GM13976 (cell line): ENCODE results near the gene PXDN.

Experiments
- DNase-seq: peaks from one replicate; pipeline ENCODE4 v3.0.0; 2012; ENCODE audit warnings: low spot score
- in situ Hi-C: fragments of 300-500 bp; cut with MboI; formaldehyde crosslinking; loops from one replicate; pipeline ENCODE4 v1.12.0; 2022; ENCODE audit warnings: low sequenced_read_pairs, mixed read lengths, inconsistent platforms; ENCODE audit not compliant: unreplicated experiment
- TF ChIP-seq, protein P1 (sequence below): IDR thresholded peaks from 2 replicates; pipeline ENCODE4 v1.5.1; 2012; ENCODE audit warnings: borderline replicate concordance, mild to moderate bottlenecking; ENCODE audit not compliant: insufficient read depth; ENCODE audit errors: extremely low read depth, missing control alignments, control extremely low read depth

PXDN gene

GRCh38 chr2:1635823-1636222, 108.5 kb downstream of the PXDN start:
- TF ChIP-seq, protein P1, sequence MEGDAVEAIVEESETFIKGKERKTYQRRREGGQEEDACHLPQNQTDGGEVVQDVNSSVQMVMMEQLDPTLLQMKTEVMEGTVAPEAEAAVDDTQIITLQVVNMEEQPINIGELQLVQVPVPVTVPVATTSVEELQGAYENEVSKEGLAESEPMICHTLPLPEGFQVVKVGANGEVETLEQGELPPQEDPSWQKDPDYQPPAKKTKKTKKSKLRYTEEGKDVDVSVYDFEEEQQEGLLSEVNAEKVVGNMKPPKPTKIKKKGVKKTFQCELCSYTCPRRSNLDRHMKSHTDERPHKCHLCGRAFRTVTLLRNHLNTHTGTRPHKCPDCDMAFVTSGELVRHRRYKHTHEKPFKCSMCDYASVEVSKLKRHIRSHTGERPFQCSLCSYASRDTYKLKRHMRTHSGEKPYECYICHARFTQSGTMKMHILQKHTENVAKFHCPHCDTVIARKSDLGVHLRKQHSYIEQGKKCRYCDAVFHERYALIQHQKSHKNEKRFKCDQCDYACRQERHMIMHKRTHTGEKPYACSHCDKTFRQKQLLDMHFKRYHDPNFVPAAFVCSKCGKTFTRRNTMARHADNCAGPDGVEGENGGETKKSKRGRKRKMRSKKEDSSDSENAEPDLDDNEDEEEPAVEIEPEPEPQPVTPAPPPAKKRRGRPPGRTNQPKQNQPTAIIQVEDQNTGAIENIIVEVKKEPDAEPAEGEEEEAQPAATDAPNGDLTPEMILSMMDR, result no peak
- no peak for DNase-seq
- in situ Hi-C loops, result no loop called here

DNA sequence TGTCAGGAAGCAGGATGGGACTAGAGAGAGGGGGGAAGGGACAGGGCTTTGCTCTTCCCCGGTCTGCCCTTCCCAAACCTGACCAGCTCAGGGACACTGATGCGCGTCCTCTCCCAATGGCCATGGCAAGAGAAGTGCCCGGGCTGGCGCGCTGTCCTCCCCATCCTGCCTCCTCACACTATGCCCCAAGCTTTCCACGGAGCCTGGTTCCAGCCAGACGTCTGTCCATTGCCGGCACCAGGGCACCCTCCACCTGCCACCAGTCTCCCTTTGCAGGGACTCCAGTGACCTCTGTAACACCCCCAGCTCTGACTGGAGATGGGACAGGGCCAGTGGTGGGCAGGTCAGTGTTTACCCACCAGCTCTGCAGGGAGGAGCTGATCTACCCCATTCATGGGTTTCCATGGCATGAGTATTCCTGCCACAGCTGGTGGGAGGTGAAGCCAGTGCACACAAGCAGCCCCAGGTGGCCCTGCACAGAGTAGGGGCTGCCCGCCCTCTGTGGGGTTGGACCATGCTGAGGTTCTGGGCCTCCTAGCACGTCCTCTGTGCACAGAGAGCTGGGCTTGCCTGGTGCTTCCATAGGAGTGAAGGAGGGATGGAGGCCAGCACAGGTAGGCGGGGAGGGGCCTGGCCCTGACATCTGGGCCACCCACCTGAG, 109.5 kb downstream of the PXDN start:
- in situ Hi-C loops, result no loop called here
- TF ChIP-seq, protein P1, result no peak
- no peak for DNase-seq

GRCh38 chr2:1633936-1634587, 110.3 kb downstream of the PXDN start:
- no peak for DNase-seq
- TF ChIP-seq, protein P1, result no peak
- in situ Hi-C loops, result no loop called here

GRCh38 chr2:1633092-1633671, 111.1 kb downstream of the PXDN start:
- in situ Hi-C loops, result no loop called here
- no peak for DNase-seq
- TF ChIP-seq, protein P1, result no peak

DNA sequence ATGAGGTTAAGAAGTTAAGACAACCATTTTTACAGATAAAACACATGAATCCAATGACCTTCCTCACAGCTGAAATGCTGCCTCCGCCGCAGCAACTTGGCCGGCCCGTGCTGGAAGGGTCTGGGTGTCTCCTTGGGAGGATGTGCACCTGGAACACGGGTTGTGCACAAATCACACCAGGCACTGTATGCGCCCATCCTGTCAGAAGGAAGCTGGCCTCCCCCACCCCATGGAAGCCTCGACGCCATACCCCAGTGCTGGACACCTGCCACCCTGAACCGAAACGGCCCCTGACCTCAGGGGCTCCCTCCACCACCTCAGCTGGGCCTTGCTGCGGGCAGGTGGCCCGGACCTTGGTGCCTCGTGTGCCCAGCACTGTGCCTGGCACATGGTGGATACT, 111.8 kb downstream of the PXDN start:
- no peak for DNase-seq
- TF ChIP-seq, protein P1, result no peak
- in situ Hi-C loops, result no loop called here

- in situ Hi-C loops, result no loop called here
- no peak for DNase-seq
- TF ChIP-seq, protein P1, result no peak
Observed at GRCh38 chr2:1632002-1632348, 112.3 kb downstream of the PXDN start.
